Activated naive CD4-positive, alpha-beta T cell treated with anti-CD3 and anti-CD28 coated beads for 36 hours (primary cell): Measurements from ENCODE around the gene ZDHHC11. TPM values are rescaled to one million over a fixed set of nuclear protein-coding genes. Genes with fewer than 3 reads are reported as not detected.

Source experiments
- CTCF ChIA-PET: fragments of 350-600 bp; sonication (Branson Sonifier 250); formaldehyde crosslinking; loops from one replicate; lab custom pipeline; 2021; ENCODE audit warnings: antibody characterized with exemption; lab: Charles Lee
- DNase-seq: peaks from one replicate; pipeline ENCODE4 v3.0.0-alpha.2; 2020
- H3K27ac Mint-ChIP-seq: one replicate; pipeline ENCODE4 v1.8.0; 2021; ENCODE audit warnings: mild to moderate bottlenecking, mixed read lengths
- H3K27me3 Mint-ChIP-seq: one replicate; pipeline ENCODE4 v1.8.0; 2021; ENCODE audit warnings: low read depth, mixed read lengths
- H3K36me3 Mint-ChIP-seq: one replicate; pipeline ENCODE4 v1.8.0; 2021; ENCODE audit warnings: low read depth, mixed read lengths
- H3K4me1 Mint-ChIP-seq: one replicate; pipeline ENCODE4 v1.8.0; 2021; ENCODE audit warnings: low read depth, mixed read lengths
- H3K4me3 Mint-ChIP-seq: one replicate; pipeline ENCODE4 v1.8.0; 2021; ENCODE audit warnings: mild to moderate bottlenecking, moderate library complexity, mixed read lengths
- H3K9me3 Mint-ChIP-seq: one replicate; pipeline ENCODE4 v1.8.0; 2021; ENCODE audit warnings: mixed read lengths
- intact Hi-C: fragments of 100-400 bp; cut with micrococcal nuclease; formaldehyde crosslinking; loops from one replicate; pipeline ENCODE4 v1.15.1; 2023
- total RNA-seq, 2 experiments: library from RNA; stranded (reverse); gene quantifications; one replicate each; pipeline ENCODE4 v1.2.3, GENCODE V29; 2021

ZDHHC11 gene
- total RNA-seq = 1 to 10 TPM; 3.6 TPM

GRCh38 chr5:850511-851006 is at the start of gene ZDHHC11:
Gene ZDHHC11 (minus strand): TSS chr5:850986. CDS start chr5:850602, 384 bp downstream.
- Mint-ChIP-seq H3K9me3 (peaks cover 6% of the 10 kb centered on the region), H3K36me3 (no peaks in the 10 kb centered on the region), H3K27ac (no peak within 1 kb of the TSS), H3K27me3 (no peaks in the 10 kb centered on the region), H3K4me1 (peaks cover 6% of the 10 kb centered on the region), H3K4me3 (no peak within 1 kb of the TSS)
- DNase-seq = no peak
- intact Hi-C loops = no loop called here
- CTCF ChIA-PET = no interaction called here

- H3K4me1 Mint-ChIP-seq = peaks cover 32% of the 10 kb centered on the region
- peak overlapping the region; percentile 87 for H3K4me3 Mint-ChIP-seq
- H3K36me3 Mint-ChIP-seq = peaks cover 40% of the 10 kb centered on the region
- H3K9me3 Mint-ChIP-seq = no peaks in the 10 kb centered on the region
- DNase-seq = no peak
- H3K27me3 Mint-ChIP-seq = no peaks in the 10 kb centered on the region
- no peak overlapping the region for H3K27ac Mint-ChIP-seq
- intact Hi-C loops = loop anchor here (2.0 to 5.0 kb wide), 3 partner anchors 201 to 441 kb away; partner anchors contain the start of gene TPPP
- CTCF ChIA-PET = interaction anchor here (1.1 to 1.7 kb wide), 2 partner anchors 30 to 223 kb away, joined by 3 to 5 read pairs; no protein-coding TSS in a partner anchor
Measured at GRCh38 chr5:893711-894110, 42.9 kb upstream of the ZDHHC11 start.

DNA sequence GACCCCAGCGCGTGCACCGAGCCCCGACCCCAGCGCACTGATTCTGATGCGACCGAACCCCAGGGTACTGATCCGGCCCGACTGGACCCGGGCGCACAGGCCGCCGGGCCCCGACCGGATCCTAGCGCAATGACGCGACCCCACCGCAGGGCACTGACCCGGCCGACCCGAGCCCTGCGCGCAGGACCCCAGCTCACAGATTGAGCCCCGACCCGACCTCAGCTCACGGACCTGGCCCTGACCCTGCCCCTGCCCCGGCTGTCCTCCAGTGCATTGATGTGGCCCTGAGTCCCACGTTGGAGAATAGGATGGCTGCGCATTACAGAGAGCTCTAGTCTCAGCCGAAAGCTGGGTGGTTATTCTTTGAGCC is 42.3 kb upstream of the ZDHHC11 start:
- peaks cover 40% of the 10 kb centered on the region for H3K36me3 Mint-ChIP-seq
- no peak for DNase-seq
- H3K27me3 Mint-ChIP-seq = no peaks in the 10 kb centered on the region
- intact Hi-C loops = loop anchor here (2.0 to 5.0 kb wide), 3 partner anchors 200 to 441 kb away; partner anchors contain the start of gene TPPP
- peaks cover 32% of the 10 kb centered on the region for H3K4me1 Mint-ChIP-seq
- no peaks in the 10 kb centered on the region for H3K9me3 Mint-ChIP-seq
- H3K27ac Mint-ChIP-seq = no peak overlapping the region
- H3K4me3 Mint-ChIP-seq = peak overlapping the region; percentile 87
- CTCF ChIA-PET = interaction anchor here (0.7 to 1.7 kb wide), 4 partner anchors 10 to 752 kb away, joined by 3 to 5 read pairs (median 4); no protein-coding TSS in a partner anchor

GRCh38 chr5:892394-893136 is 41.8 kb upstream of the ZDHHC11 start, which contains the start of the genes BRD9 and TRIP13:
Gene BRD9 (minus strand): TSS chr5:892801. CDS start chr5:892657, 144 bp downstream.
Gene TRIP13 (plus strand): TSS chr5:892884. CDS start chr5:892999, 115 bp downstream.
- intact Hi-C loops = loop anchor here (2.0 to 5.0 kb wide), 3 partner anchors 200 to 440 kb away; partner anchors contain the start of gene TPPP
- Mint-ChIP-seq H3K4me1 (peaks cover 34% of the 10 kb centered on the region), H3K4me3 (peak within 1 kb of the TSS; percentile 87), H3K36me3 (peaks cover 40% of the 10 kb centered on the region), H3K27ac (peak within 1 kb of the TSS; percentile 77), H3K27me3 (no peaks in the 10 kb centered on the region), H3K9me3 (no peaks in the 10 kb centered on the region)
- DNase-seq = peak; percentile 86
- CTCF ChIA-PET = interaction anchor here (0.7 to 1.7 kb wide), 3 partner anchors 11 to 752 kb away, joined by 3 to 5 read pairs (median 5); no protein-coding TSS in a partner anchor

DNA sequence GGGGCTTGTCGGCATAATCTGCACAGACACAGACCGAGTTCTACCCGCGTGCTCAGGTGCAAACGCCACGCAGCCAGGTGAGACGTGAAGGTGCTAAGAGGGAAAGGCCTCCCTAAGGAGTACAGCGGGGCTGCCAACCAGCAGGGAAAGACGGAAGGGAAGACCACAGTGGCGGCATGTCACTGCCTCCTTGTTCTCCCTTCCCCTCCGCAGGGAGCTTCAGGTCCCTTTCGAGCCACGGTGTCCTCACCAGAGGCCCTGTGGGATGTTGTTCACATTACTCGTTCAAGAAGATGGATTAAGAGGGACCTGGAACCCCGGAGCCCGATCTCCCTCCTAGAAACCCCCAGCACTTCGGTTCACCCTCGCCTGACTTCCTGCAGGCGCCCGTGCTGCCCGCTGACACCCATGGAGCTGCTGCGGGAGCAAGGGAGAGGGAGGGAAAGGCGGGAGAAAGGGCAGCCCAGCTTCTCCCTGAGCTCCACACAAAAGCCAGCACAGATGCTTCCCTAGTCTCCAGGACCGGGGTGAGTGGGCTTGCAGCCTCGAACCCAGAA is 41.1 kb upstream of the ZDHHC11 start:
- H3K27ac Mint-ChIP-seq = peak overlapping the region; percentile 77
- peak overlapping the region; percentile 87 for H3K4me3 Mint-ChIP-seq
- intact Hi-C loops = loop anchor here (2.0 to 5.0 kb wide), 3 partner anchors 199 to 440 kb away; partner anchors contain the start of gene TPPP
- peaks cover 46% of the 10 kb centered on the region for H3K36me3 Mint-ChIP-seq
- H3K9me3 Mint-ChIP-seq = no peaks in the 10 kb centered on the region
- no peak for DNase-seq
- H3K27me3 Mint-ChIP-seq = no peaks in the 10 kb centered on the region
- CTCF ChIA-PET = interaction anchor here (1.4 kb wide), 1 partner anchor 11 kb away, joined by 5 read pairs; no protein-coding TSS in a partner anchor
- H3K4me1 Mint-ChIP-seq = peaks cover 35% of the 10 kb centered on the region

GRCh38 chr5:891117-891836 is 40.5 kb upstream of the ZDHHC11 start:
- DNase-seq = no peak
- peak overlapping the region; percentile 77 for H3K27ac Mint-ChIP-seq
- H3K9me3 Mint-ChIP-seq = no peaks in the 10 kb centered on the region
- H3K27me3 Mint-ChIP-seq = no peaks in the 10 kb centered on the region
- H3K4me3 Mint-ChIP-seq = peak overlapping the region; percentile 87
- CTCF ChIA-PET = no interaction called here
- intact Hi-C loops = loop anchor here (5.0 kb wide), 1 partner anchor 439 kb away; no protein-coding TSS in a partner anchor
- H3K4me1 Mint-ChIP-seq = peaks cover 35% of the 10 kb centered on the region
- peaks cover 47% of the 10 kb centered on the region for H3K36me3 Mint-ChIP-seq

DNA sequence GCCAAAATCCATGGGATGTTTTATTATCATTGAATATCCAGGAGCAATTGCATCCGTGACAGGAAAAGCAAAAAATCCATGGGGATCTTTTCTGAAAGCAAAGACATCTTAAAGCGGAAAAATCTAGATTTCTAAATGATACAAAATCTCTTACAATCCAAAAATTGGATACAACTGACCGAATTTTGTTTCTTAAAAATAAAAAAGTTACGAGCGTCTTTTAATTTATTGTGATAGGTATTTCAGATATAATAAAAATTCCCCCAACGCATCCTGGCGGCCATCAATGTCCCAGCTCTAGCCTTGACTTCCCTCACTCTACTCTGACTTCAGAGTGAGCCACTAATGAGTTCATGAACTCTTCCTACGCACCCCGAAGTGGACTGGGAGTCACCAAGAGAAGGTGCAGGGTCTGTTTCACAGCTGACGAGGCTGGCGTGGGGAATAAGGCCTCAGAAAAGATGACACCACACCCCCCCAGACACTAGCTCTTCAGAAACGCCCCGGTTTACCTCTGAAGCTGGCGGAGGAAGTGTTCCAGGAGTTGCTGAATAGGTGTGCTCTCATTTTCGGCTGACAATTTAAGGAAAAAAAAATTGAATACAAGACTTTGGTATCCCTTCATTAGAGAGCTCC is 38.4 kb upstream of the ZDHHC11 start:
- Mint-ChIP-seq H3K9me3 (no peaks in the 10 kb centered on the region), H3K36me3 (peaks cover 45% of the 10 kb centered on the region), H3K27me3 (no peaks in the 10 kb centered on the region), H3K4me3 (no peak overlapping the region), H3K27ac (no peak overlapping the region), H3K4me1 (peaks cover 35% of the 10 kb centered on the region)
- CTCF ChIA-PET = interaction anchor here (0.7 to 0.9 kb wide), 2 partner anchors 14 to 171 kb away, joined by 3 read pairs; no protein-coding TSS in a partner anchor
- DNase-seq = no peak
- intact Hi-C loops = no loop called here

GRCh38 chr5:888638-889035 is 37.9 kb upstream of the ZDHHC11 start:
- Mint-ChIP-seq H3K4me1 (peaks cover 30% of the 10 kb centered on the region), H3K4me3 (no peak overlapping the region), H3K27me3 (no peaks in the 10 kb centered on the region), H3K9me3 (no peaks in the 10 kb centered on the region), H3K36me3 (peaks cover 47% of the 10 kb centered on the region), H3K27ac (no peak overlapping the region)
- DNase-seq = no peak
- intact Hi-C loops = no loop called here
- CTCF ChIA-PET = interaction anchor here (0.7 to 0.9 kb wide), 2 partner anchors 14 to 171 kb away, joined by 3 read pairs; no protein-coding TSS in a partner anchor

GRCh38 chr5:887947-888637 is 37.3 kb upstream of the ZDHHC11 start:
- no peak for DNase-seq
- intact Hi-C loops = no loop called here
- H3K4me3 Mint-ChIP-seq = no peak overlapping the region
- H3K27ac Mint-ChIP-seq = no peak overlapping the region
- no peaks in the 10 kb centered on the region for H3K9me3 Mint-ChIP-seq
- peaks cover 30% of the 10 kb centered on the region for H3K4me1 Mint-ChIP-seq
- H3K27me3 Mint-ChIP-seq = no peaks in the 10 kb centered on the region
- H3K36me3 Mint-ChIP-seq = peaks cover 51% of the 10 kb centered on the region
- CTCF ChIA-PET = interaction anchor here (0.7 kb wide), 1 partner anchor 172 kb away, joined by 3 read pairs; no protein-coding TSS in a partner anchor

- Mint-ChIP-seq H3K27me3 (no peaks in the 10 kb centered on the region), H3K4me3 (no peak overlapping the region), H3K4me1 (peaks cover 41% of the 10 kb centered on the region), H3K27ac (no peak overlapping the region), H3K36me3 (peaks cover 62% of the 10 kb centered on the region), H3K9me3 (no peaks in the 10 kb centered on the region)
- CTCF ChIA-PET = no interaction called here
- no peak for DNase-seq
- intact Hi-C loops = no loop called here
Measured at GRCh38 chr5:886716-887325, 36.0 kb upstream of the ZDHHC11 start.
